Measurements from ENCODE around the gene KRT6A.

KRT6A gene

DNA sequence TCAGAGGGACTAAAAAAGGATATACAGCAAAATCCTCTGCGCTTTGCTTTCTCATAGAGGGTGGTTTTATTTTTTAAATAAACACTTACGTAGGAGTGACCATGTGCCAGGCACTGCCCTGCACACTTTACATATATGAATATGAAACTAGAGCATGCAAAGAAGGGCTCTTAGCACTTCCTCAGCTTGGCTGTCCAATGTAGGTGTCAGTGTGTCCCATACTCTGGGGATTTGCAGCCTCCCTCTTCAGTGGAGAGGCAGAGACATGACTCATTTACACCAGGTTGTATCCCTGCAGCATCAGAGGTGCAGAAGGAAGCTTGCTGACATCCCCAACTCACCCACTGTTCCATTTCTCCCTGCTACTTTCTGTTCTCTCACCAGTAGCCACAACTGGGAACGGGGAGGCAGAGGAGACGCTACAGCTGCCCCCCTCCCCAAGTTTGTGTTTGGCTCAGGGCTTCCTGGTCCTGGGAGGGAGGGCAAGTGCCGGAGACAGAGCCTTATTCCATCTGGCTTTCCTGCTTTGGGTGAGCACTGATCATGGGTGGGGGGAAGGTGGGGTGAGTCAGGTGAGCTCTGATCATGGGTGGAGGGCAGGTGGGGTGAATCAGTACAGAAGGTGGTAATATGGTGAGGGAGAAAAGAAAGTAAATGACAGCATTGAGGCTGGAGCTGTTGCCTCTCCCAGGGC, 32.0 kb upstream of the KRT6A start:
- no peak for DNase-seq (ENCODE audit: low read depth in 2 of 2)

DNA sequence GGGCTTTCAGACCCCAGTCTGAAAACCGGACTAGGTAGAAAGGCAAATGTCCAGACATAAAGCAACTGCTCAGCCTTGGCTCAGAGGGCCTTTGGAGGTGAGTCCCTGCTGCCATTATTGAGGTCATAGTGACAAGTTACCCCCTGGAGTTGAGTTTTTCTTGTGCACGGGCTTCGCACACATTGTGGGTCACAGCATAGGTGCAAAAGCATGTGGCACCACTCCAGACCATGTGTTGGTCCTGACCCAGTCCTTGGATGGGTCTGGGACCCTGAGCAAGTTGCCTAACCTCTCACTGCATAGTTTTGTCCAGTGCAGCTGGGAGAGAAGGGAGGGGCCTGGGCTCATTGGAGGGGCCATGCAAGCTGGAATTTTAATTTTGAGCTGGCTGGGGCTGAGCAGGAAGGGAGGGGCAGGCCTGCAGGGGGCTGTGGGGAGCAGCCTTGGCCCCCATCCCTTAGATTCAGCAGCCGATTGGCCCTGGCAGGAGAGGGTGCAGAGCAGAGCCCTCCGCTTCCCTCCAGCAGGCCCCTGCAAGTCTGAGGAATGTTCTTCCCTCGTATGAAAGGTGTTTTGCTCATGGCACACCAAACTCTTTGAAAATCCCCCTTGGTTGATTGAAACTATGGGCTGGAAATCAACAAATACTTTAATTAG, 31.3 kb upstream of the KRT6A start:
- no peak for DNase-seq (ENCODE audit: low read depth in 2 of 2)

DNA sequence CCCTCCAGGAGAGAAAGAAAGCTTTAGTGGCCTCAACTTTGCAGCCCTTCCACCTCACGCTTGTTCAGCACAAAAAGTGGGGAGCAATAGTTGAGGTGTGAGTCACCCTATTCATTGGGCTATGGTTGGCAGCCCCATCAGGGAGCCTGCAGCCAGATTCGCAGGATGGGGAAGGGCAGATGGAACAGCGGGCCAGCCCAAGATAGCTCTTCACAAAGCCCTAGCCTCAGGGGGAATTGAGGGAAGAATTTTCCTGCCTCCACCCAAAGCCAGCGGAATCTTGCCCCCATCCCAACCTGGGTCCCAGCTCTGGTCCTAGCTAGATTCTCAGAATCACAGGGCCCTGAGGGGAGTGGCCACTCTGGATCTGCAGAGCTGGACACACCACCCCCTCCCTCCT, 30.8 kb upstream of the KRT6A start:
- DNase-seq (ENCODE audit: low read depth in 2 of 2): no peak

DNA sequence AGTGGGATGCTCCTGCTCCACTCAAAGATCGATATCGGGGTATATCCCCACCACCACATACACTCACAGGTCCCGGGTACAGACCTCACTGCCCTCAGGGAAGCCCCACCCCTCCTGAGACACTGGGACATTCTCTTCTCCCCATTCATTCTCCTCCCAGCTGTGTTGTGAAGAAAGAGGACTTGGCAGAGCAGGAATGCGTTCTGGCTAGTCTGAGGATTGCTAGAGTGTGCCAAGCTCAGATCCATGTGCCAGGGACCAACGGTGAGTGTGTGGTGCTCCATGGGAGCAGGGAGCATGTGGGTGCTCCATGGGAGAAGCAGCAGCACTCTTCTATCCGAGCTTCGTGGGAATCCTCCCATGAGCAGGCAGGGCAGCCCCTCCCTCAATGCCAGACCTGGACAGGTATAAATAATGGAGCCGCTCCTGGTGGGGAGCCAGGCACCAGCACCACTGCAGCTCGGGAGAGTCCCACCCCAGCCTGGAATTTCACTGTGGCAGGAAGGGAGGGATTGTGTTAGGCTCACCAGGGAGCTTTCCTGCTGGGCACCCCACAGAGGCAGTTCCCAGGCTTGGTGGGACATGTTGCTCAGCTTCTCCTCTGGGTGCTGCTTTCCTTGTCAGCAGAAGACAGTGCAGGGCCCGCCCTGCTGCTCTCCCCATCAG, 29.4 kb upstream of the KRT6A start:
- DNase-seq (ENCODE audit: low read depth in 2 of 2): no peak

DNA sequence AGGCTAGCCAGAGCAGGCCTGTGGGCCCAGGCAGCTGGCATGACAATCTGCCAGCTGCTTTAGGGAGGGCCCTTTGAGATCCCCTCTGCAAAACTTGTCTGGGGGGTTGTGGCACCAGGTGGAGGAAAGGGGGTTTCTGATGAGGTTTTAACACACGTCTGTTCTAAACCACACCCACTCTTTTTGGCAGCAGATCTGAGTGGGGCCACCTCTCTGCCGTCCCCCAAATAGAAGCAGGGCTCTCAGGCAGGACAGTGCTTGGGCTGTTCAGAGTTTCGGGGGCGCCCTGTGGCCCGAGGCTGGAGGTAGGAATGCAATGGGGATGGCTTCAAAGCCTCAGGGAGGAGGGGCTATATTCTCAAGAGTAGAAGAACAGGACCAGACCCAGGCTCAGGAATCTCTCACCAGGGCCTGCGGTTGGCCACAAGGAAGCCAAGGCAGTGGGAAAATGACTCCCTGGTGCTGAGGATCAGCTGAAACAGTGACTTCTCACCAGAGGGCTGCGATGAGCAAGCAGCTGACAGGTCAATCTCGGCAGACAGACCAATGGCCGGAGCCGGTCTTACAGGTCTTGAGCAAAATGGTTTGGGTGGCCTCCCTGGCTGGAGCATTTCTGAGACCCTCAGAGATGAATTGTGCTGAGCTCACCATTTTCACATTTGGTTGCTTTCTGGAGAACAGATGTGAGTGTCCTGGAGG, 28.7 kb upstream of the KRT6A start:
- DNase-seq (ENCODE audit: low read depth in 2 of 2): no peak

DNA sequence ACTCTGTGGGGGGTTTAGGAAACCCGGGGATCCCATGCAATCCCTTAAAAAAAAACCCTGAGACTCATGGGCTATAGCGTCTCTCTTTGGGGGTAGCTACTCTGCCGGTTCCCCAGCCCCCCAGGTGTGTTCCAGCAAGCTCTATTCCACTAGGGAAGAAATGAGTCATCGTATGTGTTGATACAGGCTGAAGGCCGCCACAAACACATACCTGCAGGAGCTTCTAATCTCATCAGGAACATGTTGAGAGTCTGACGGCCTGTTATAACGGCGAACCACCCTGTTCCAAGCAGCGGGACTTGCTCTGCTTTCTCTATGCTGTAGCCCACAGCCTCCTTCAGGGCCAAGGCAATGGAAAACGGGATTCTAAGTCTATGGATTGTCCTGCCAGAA, 28.1 kb upstream of the KRT6A start:
- no peak for DNase-seq (ENCODE audit: low read depth in 2 of 2)

DNA sequence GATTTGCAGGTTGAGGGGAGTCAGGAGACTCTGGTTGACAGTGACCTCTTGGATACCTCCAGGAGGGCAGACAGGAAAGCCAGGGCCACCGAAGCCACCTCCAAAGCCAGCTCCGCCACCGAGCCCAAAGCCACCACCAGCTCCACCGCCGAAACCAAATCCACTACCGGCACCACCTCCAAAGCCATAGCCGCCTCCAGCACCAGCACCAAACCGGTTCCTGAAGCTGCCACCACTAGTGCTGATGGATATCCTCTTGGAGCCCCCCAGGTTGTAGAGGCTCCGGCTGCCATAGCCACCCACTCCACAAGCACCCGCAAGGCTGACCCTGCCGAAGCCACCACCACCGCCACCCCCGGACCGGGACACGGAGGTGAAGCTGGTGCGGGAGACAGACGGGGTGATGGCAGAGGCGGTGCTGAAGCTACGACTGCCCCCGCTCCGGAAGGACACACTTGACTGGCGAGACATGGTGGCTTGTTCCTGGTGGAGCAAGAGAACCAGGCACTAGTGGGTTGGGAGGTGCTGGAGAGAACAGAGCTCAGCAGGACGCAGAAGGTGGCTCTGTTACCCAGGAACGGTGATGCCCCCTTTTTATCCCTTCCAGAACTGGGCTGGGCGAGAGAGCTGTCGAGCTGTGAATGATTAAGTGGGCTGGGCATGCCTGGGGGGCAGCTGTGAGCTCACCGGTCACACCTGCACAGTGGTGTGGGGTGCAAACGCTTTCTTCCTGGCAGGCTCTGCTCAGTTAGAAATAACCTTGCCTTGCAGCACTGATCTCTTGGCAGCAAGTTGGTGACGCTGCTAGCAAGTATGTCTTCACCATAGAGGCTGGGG, 27.0 kb upstream of the KRT6A start, which contains the start of gene KRT5:
Gene KRT5, minus strand, starts transcription at position 569 of the 837 bp plus-strand sequence. Its CDS starts 98 bp downstream, at position 471.
- DNase-seq (ENCODE audit: low read depth in 2 of 2): no peak

DNA sequence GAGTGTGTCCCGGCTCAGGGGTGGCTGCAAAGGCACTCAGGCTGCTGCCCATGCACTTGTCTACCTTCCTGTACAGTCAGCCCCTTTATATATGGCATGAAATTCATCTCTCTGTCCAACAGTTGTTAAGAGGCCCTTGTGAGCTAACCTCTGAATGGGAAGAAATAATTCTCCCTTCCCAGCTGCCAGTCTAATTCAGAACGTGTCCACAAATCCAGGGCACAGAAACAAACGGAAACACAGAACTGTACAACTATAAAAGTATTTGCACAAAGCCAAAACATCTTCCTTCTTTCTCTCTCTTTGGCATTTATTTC, 26.3 kb upstream of the KRT6A start:
- no peak for DNase-seq (ENCODE audit: low read depth in 2 of 2)

DNA sequence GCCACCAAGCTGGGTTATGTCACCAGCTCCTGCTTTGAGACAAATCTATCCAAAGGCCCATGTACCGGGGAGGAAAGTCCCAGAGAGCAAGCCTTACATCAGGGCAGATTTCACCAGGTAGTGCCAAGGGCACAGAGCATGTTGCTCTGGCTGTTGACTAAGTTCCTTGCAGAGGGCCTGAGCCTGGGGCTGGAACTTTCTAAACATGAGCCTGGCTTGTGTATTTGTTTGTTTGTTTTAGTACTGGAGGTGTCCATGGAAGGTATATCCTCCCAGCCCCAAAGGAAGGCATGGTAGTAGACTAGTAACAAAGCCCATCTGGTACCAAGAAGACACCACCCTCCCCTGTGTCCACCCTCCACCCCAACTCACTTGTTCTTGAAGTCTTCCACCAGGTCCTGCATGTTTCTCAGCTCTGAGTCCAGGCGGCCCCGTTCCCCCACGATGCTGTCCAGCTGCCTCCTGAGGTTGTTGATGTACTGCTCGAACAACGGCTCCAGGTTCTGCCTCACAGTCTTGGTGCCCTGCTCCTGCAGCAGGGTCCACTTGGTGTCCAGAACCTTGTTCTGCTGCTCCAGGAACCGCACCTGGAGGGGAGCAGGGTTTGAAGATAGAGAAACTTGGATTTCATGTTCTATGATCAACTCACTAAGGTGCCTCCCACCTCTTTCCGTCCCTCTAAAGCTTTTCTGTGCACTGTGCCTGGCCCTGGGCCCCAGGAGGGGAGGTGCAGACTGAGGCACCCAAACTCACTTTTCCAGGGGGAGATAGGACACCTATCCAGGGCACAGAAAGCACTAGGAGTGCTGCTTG, 25.7 kb upstream of the KRT6A start:
- DNase-seq (ENCODE audit: low read depth in 2 of 2): no peak

DNA sequence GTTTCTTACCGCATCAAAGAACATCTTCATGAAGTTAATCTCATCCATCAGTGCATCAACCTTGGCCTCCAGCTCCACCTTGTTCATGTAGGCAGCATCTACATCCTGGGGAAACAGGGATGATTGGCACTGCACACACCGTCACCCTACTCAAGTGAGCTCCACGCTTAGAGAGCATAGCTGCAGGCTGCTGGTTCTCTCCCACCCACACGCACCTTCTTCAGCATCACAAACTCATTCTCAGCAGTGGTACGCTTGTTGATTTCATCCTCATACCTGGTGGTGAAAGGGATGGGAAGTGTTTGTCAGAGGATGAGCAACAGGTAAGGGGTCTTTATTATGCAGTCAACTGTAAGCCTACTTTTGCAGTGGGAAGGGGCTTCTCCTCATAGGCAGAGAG, 24.8 kb upstream of the KRT6A start:
- DNase-seq (ENCODE audit: low read depth in 2 of 2): no peak

DNA sequence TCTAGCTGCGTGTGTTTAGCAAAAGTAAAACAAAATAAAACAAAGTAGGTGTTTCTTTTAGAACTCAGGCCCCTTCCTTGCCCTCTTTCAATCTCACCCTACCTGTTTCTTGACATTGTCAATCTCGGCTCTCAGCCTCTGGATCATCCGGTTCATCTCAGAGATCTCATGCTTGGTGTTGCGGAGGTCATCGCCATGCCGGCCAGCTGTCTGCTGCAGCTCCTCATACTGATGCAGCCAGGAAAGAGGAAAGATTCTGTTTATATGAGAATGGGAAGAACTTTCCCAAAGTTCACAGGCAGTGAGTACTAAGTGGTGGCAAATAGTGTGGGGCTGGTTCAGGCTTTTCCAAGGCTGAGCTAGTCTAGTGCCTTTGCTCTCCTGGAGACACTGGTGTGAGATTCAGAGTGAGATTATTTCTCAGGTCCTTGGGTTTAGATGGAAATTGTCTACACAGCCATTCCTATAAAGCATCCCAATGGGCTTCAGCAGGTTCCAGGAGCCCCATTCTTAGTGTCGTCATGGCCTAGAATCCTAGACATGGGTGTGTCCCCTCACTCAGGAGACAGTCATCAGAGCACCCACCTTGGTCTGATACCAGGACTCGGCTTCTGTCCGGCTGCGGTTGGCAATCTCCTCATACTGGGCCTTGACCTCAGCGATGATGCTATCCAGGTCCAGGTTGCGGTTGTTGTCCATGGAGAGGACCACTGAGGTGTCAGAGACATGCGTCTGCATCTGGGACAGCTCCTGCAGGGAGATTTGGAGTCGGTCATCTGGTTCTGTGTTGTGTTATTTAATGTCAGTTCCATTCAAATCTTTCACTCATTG, 24.2 kb upstream of the KRT6A start:
- no peak for DNase-seq (ENCODE audit: low read depth in 2 of 2)

DNA sequence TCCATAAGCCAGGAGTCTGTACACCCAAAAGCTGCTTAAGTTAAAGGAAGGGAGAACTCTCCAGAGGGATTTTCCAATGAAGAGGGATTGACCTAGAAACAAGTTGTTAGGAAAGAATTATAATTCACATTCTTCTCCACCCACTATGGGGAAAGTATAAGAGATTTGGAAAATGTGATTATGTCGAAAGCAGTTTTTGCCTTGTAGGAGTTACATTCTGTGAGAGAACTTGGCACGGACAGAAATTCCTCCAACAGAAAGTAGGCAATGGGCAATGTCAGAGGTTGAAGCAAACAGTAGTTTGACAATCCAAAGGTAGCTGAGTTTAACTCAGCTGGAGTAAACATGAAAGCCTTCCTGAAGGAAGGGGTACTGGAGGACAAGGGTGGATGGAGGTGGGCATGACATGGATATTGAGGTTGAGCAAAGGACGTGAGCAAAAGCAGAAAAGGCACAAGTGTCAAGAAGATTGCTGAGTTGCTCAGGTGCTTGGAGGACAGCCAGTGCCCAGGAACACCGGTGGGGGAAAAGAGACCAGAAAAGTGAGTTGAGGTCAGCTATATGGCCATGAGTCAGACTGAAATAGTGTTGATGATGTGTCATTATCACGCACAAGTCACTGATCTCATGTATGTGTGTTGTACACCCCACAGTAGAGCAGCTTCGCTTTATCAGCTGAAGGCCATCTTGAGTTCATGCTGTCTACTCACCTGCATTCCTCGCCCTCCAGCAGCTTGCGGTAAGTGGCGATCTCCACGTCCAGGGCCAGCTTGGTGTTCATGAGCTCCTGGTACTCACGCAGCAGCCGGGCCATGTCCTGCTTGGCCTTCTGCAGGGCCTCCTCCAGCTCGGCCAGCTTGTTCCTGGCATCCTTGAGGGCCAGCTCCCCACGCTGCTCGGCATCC, 23.1 kb upstream of the KRT6A start:
- no peak for DNase-seq (ENCODE audit: low read depth in 2 of 2)

DNA sequence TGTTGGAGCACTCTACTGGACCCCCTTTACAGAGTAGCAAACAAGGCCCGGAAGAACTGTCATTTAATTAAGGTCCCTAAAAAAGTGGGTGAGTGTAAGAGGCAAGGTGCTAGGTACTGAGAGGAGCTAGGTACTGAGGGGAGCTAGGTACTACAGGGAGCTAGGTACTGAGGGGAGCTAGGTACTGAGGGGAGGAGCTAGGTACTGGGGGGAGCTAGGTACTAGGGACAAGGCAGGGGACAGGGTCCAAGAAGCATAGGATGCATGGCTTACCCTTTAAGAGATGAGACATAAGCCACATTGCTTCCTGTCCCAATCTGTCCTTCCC, 22.2 kb upstream of the KRT6A start:
- DNase-seq (ENCODE audit: low read depth in 2 of 2): no peak

DNA sequence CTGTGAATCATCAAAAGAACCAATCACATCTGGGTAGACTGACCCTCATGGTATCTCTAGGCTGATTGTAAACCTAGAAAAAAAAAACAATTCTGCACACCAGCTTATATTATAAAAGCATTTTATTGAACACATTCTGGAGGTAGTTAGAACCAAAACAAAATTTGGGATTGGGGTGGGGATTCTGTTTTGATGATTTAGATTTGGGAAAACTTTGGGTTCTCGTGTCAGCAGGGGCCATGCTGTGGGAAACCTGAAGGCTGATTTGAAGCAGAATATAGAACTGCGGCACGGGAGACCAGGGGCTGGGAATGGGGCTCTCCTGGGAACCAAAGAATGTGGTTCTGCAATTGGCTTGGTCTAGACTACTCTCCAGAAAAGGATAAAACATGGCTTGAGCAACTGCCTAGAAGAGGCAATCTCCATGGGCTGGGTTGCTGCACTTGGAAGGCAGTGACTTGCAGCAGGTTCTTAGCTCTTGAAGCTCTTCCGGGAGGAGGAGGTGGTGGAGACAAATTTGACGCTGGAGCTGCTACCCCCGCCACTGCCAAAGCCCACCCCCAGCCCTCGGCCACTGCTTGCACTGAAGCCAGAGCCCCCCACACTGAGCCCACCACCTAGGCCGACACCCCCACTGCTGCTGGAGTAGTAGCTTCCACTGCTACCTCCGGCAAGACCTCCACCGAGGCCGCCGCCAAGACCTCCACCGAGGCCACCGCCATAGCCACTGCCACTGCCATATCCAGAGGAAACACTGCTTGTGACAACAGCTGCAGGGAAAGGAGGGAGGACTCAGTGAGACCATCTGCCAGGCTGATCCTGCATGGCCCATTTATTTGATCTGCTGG, 21.6 kb upstream of the KRT6A start:
- no peak for DNase-seq (ENCODE audit: low read depth in 2 of 2)

DNA sequence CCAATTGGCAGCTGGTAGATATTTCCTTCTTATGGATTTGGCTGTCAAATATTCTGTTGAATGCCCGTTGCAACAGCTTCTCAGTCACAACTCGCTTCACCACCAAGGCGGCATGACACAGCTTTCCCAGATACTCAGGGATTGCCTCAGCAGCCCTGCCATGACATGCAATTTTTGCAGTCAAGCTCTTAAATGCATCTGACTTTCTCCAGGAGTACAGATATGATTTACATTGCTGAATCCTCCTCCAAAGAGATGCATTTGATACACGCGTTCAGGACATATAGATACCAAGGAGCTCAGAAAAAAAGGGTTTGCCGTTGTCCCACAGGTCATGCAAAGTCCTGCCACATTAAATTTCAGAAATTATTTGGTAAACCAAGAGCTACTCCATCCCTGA, 20.7 kb upstream of the KRT6A start:
- no peak for DNase-seq (ENCODE audit: low read depth in 2 of 2)

DNA sequence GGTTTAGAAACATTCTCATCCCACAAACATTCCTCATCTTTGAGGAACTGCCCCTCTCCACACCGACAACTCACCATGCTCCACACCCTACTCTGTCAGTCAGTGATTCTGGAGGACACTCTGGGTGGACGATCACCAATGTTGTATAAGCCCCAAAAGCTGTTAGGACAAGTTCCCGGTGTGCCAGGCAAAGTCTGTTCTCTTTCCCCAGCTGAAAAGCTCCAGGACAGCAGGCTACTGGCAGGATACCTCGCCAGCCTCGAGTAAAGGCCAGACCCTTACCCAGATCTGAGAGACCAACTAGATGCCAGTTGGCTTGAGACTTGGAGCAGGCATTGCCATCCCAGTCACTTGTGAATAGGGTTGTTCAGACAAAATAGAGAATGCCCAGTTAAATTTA, 15.2 kb upstream of the KRT6A start:
- no peak for DNase-seq (ENCODE audit: low read depth in 2 of 2)

DNA sequence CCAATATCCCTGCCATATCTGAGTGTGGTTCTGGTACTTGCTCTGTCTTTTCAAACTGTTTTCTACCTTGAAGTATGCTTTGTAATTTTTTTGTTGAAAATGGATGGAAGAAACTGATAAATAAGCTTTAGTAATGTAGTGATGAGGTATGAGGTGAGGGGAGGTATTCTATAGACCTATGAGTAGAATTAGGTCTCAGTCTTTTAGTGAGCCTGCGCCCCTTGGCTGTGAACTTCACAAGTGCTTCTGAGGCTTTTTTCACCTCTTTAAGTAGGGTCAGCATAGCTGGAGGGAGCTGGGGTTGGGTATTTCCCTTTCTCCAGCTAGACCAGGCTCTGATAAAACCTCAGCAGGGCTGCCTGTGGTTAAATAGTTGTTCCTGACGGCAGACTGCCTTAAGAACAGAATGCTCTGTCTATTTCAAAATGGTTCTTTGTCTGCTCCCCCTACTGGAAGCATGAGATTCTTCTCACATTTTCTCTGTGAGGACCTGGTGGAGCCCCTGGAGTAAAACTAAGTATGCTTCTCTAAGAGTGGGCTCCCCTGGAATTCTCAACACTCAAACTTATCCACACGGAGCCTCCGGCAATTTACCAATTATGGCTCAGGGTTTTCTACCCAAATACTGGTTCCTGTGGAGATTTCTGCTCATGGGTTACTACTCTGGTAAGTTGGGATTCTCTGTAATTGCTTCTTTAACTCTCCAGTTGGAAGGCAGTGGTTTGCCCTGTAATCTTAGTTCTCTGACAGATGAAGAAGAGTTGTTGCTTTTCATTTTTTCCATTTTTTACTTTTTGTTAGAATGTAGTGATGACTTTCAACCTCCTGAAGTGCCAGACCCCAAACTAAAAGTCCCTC, 14.0 kb upstream of the KRT6A start:
- no peak for DNase-seq (ENCODE audit: low read depth in 2 of 2)

Data from activated CD4-positive, alpha-beta T cell treated with anti-CD3 and anti-CD28 coated beads for 24 hours (primary cell).